ENCODE results near the gene MYO1D.

Gene MYO1D

GRCh38 chr17:32759476-32759875 lies 117.4 kb downstream of the MYO1D start:
- H3K27me3 ChIP-seq (replicated peaks), result no peaks in the 10 kb centered on the region
- H3K36me3 ChIP-seq (replicated peaks), result no peaks in the 10 kb centered on the region
- no peak overlapping the region for H3K4me3 ChIP-seq (ENCODE audit: low read depth, low read length)
- in situ Hi-C loops (cut with HindIII; ENCODE audit: low pct_ligation_motif_present, low sequenced_read_pairs), result no loop called here
- DNase-seq, result no peak
- no peak for TF ChIP-seq CTCF (IDR thresholded peaks at IDR 0.05; ENCODE audit: low read depth, low read length, missing control alignments)
- no peak overlapping the region for H3K27ac ChIP-seq

- no peaks in the 10 kb centered on the region for H3K27me3 ChIP-seq (replicated peaks)
Observed at GRCh38 chr17:32757963-32758362, 119.0 kb downstream of the MYO1D start.

GRCh38 chr17:32756696-32757095 lies 120.2 kb downstream of the MYO1D start:
- no peak for DNase-seq
- TF ChIP-seq CTCF (IDR thresholded peaks at IDR 0.05; ENCODE audit: low read depth, low read length, missing control alignments), result no peak
- in situ Hi-C loops (cut with HindIII; ENCODE audit: low pct_ligation_motif_present, low sequenced_read_pairs), result no loop called here
- Histone ChIP-seq H3K4me3 (ENCODE audit: low read depth, low read length) (no peak overlapping the region), H3K27ac (no peak overlapping the region), H3K36me3 (replicated peaks) (no peaks in the 10 kb centered on the region), H3K27me3 (replicated peaks) (no peaks in the 10 kb centered on the region)

More at GRCh38 chr17:32757963-32758362, 119.0 kb downstream of the MYO1D start:
- H3K4me3 ChIP-seq (ENCODE audit: low read depth, low read length), result no peak overlapping the region
- H3K27ac ChIP-seq, result no peak overlapping the region
- no peak for TF ChIP-seq CTCF (IDR thresholded peaks at IDR 0.05; ENCODE audit: low read depth, low read length, missing control alignments)
- in situ Hi-C loops (cut with HindIII; ENCODE audit: low pct_ligation_motif_present, low sequenced_read_pairs), result no loop called here
- no peak for DNase-seq
- H3K36me3 ChIP-seq (replicated peaks), result no peaks in the 10 kb centered on the region

GRCh38 chr17:32755045-32755805 lies 121.7 kb downstream of the MYO1D start:
- TF ChIP-seq CTCF (IDR thresholded peaks at IDR 0.05; ENCODE audit: low read depth, low read length, missing control alignments), result peak; percentile 32
- H3K4me3 ChIP-seq (ENCODE audit: low read depth, low read length), result no peak overlapping the region
- H3K27me3 ChIP-seq (replicated peaks), result no peaks in the 10 kb centered on the region
- DNase-seq, result peak; percentile 41
- no peak overlapping the region for H3K27ac ChIP-seq
- in situ Hi-C loops (cut with HindIII; ENCODE audit: low pct_ligation_motif_present, low sequenced_read_pairs), result no loop called here
- no peaks in the 10 kb centered on the region for H3K36me3 ChIP-seq (replicated peaks)

- H3K27ac ChIP-seq, result no peak overlapping the region
- in situ Hi-C loops (cut with HindIII; ENCODE audit: low pct_ligation_motif_present, low sequenced_read_pairs), result no loop called here
- no peaks in the 10 kb centered on the region for H3K27me3 ChIP-seq (replicated peaks)
- DNase-seq, result no peak
- H3K4me3 ChIP-seq (ENCODE audit: low read depth, low read length), result no peak overlapping the region
- no peak for TF ChIP-seq CTCF (IDR thresholded peaks at IDR 0.05; ENCODE audit: low read depth, low read length, missing control alignments)
- H3K36me3 ChIP-seq (replicated peaks), result no peaks in the 10 kb centered on the region
Observed at GRCh38 chr17:32752934-32753333, 124.0 kb downstream of the MYO1D start.

GRCh38 chr17:32747856-32748255 lies 129.1 kb downstream of the MYO1D start:
- Histone ChIP-seq H3K27ac (no peak overlapping the region), H3K27me3 (replicated peaks) (no peaks in the 10 kb centered on the region), H3K4me3 (ENCODE audit: low read depth, low read length) (no peak overlapping the region), H3K36me3 (replicated peaks) (no peaks in the 10 kb centered on the region)
- in situ Hi-C loops (cut with HindIII; ENCODE audit: low pct_ligation_motif_present, low sequenced_read_pairs), result no loop called here
- TF ChIP-seq CTCF (IDR thresholded peaks at IDR 0.05; ENCODE audit: low read depth, low read length, missing control alignments), result no peak
- DNase-seq, result no peak

Measured in brain microvascular endothelial cell (primary cell).